ENCODE measurements around the gene TNFAIP8. TPM values are rescaled to one million over a fixed set of nuclear protein-coding genes. Genes with fewer than 3 reads are reported as not detected.

TNFAIP8 gene
- total RNA-seq, 2 donors from 2014 or later = 29.6 to 39.5 TPM

DNA sequence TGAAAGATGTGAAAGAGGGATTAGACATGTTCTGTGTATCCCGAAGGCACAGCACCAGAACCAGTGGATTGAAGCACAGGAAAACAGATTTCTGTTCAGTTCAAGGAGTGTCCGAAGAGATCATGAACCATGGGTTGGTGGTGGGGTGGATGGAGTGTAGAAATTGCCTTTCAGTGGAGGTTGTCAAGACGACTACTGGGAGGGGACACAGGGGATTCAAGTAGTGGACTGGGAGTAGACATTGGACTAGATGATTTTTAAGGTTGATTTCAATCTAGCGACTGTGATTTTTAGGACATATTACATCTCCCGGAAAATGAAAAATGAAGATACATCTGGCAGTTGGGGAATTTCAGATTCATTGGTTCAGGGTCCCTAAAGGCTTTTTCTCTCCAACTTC, 35.9 kb upstream of the TNFAIP8 start:
- Mint-ChIP-seq H3K9me3 (no peaks in the 10 kb centered on the region), H3K4me1 (peaks cover 37% of the 10 kb centered on the region), H3K36me3 (ENCODE audit: low read depth) (peaks cover 22% of the 10 kb centered on the region), H3K27me3 (ENCODE audit: insufficient read depth) (no peaks in the 10 kb centered on the region), H3K27ac (no peak overlapping the region), H3K4me3 (no peak overlapping the region)
- peaks cover 17% of the 10 kb centered on the region for H3K4me1 ChIP-seq (ENCODE audit: control insufficient read depth, insufficient read depth, low read length)
- H3K9me3 ChIP-seq (ENCODE audit: control insufficient read depth, low read length) = no peaks in the 10 kb centered on the region
- 95 to 100% methylated on average over 5 of the region's 5 CpGs for WGBS, 2 experiments (ENCODE audit: insufficient coverage in 1 of 2, insufficient read length in 1 of 2)
- TF ChIP-seq, protein P1, sequence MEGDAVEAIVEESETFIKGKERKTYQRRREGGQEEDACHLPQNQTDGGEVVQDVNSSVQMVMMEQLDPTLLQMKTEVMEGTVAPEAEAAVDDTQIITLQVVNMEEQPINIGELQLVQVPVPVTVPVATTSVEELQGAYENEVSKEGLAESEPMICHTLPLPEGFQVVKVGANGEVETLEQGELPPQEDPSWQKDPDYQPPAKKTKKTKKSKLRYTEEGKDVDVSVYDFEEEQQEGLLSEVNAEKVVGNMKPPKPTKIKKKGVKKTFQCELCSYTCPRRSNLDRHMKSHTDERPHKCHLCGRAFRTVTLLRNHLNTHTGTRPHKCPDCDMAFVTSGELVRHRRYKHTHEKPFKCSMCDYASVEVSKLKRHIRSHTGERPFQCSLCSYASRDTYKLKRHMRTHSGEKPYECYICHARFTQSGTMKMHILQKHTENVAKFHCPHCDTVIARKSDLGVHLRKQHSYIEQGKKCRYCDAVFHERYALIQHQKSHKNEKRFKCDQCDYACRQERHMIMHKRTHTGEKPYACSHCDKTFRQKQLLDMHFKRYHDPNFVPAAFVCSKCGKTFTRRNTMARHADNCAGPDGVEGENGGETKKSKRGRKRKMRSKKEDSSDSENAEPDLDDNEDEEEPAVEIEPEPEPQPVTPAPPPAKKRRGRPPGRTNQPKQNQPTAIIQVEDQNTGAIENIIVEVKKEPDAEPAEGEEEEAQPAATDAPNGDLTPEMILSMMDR (conservative IDR thresholded peaks at IDR 0.05) = no peak
- H3K36me3 ChIP-seq (ENCODE audit: control insufficient read depth, insufficient read depth, low read length) = peaks cover 6% of the 10 kb centered on the region
- H3K9ac ChIP-seq (ENCODE audit: extremely low read depth, low read length, poor library complexity, severe bottlenecking) = no peak overlapping the region
- no peak overlapping the region for H3K27ac ChIP-seq (ENCODE audit: low read depth, low read length)
- H3K27me3 ChIP-seq (ENCODE audit: control insufficient read depth, insufficient read depth, low read length, poor library complexity, severe bottlenecking) = no peaks in the 10 kb centered on the region
- DNase-seq = no peak
- H3K4me3 ChIP-seq (ENCODE audit: low read length) = no peak overlapping the region

DNA sequence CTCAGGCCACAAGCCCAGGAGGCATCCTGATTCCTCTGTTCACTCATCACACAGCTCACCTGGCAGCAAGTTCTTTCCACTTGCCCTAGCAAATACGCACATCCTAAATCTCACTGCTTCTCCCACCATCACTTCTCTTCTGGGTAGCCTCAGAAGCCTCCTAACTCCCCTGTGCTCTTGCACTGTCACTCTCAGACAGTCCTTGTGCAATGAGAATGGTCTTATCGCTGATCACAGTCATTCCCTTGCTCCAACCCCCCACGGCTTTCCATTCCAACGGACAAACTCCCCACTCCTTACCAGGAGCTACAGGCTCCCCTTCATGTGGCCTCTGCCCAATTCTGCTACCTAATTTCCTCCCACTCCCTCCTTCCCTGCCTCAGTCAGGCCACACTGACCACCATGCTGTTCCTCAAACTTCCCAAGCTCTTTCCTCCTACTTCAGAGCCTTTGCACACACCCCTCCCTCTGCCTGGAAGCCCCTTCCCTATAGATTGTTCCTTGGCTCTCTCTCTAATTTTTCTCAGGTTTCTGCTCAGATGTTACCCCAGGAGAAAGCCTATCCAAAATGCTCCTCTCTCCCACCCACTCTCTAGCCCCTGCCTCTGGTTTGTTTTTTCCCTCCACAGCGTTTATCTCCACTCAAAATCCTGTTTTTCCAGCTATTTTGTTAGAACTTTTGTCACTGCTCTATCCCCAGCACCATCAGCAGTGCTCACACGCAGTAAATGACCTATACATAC, 34.1 kb upstream of the TNFAIP8 start:
- H3K9me3 Mint-ChIP-seq = no peaks in the 10 kb centered on the region
- TF ChIP-seq, protein P1 (conservative IDR thresholded peaks at IDR 0.05) = no peak
- no peak overlapping the region for H3K27ac ChIP-seq (ENCODE audit: low read depth, low read length)

DNA sequence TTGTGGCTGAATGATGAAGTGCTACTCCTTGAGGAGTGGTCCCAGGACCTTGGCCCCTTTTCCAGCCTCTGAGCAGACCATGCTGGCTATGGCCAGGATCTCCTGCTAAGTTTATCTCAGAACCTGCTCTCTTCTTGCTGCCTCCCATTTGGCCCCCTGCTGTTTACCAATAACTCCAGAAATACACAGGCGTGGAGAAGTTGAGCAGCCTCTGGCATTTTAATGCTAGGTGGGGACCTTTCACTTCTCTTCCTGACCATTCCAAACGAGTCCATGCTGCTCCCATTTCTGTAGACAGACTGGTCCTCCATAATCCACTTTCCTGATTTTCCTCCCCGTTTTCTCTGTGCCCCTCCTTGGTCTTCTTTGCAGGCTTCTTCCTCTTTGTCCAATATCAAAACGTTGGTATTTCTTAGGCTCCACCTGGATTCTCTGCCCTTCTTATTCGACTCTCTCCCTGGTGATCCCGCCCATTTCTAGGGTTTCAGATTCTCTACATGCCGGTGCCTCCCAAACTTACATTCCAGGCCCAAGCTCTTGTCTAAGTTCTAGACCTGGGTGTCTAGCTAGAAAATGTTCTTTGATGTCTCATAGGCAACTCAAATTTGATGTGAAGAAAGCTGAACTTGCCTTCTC, 33.4 kb upstream of the TNFAIP8 start:
- Histone ChIP-seq H3K27me3 (ENCODE audit: control insufficient read depth, insufficient read depth, low read length, poor library complexity, severe bottlenecking) (no peaks in the 10 kb centered on the region), H3K9me3 (ENCODE audit: control insufficient read depth, low read length) (no peaks in the 10 kb centered on the region), H3K9ac (ENCODE audit: extremely low read depth, low read length, poor library complexity, severe bottlenecking) (no peak overlapping the region), H3K36me3 (ENCODE audit: control insufficient read depth, insufficient read depth, low read length) (peaks cover 6% of the 10 kb centered on the region), H3K4me3 (ENCODE audit: low read length) (no peak overlapping the region), H3K4me1 (ENCODE audit: control insufficient read depth, insufficient read depth, low read length) (peaks cover 7% of the 10 kb centered on the region), H3K27ac (ENCODE audit: low read depth, low read length) (no peak overlapping the region)
- DNase-seq = no peak
- peaks cover 52% of the 10 kb centered on the region for H3K4me1 Mint-ChIP-seq
- H3K27ac Mint-ChIP-seq = no peak overlapping the region
- TF ChIP-seq, protein P1 (conservative IDR thresholded peaks at IDR 0.05) = no peak
- H3K27me3 Mint-ChIP-seq (ENCODE audit: insufficient read depth) = no peaks in the 10 kb centered on the region
- WGBS, 2 experiments (ENCODE audit: insufficient coverage in 1 of 2, insufficient read length in 1 of 2) = 81 to 82% methylated on average over 4 to 7 of the region's 7 CpGs
- no peaks in the 10 kb centered on the region for H3K9me3 Mint-ChIP-seq
- H3K36me3 Mint-ChIP-seq (ENCODE audit: low read depth) = peaks cover 16% of the 10 kb centered on the region
- no peak overlapping the region for H3K4me3 Mint-ChIP-seq

More for the DNA sequence above, 34.1 kb upstream of the TNFAIP8 start:
- H3K4me3 ChIP-seq (ENCODE audit: low read length) = no peak overlapping the region
- peaks cover 11% of the 10 kb centered on the region for H3K4me1 ChIP-seq (ENCODE audit: control insufficient read depth, insufficient read depth, low read length)
- Mint-ChIP-seq H3K27me3 (ENCODE audit: insufficient read depth) (no peaks in the 10 kb centered on the region), H3K4me3 (no peak overlapping the region), H3K4me1 (peaks cover 49% of the 10 kb centered on the region), H3K27ac (peak overlapping the region; percentile 2), H3K36me3 (ENCODE audit: low read depth) (peaks cover 16% of the 10 kb centered on the region)
- no peak for DNase-seq
- 82 to 90% methylated on average over 3 to 6 of the region's 6 CpGs for WGBS, 2 experiments (ENCODE audit: insufficient coverage in 1 of 2, insufficient read length in 1 of 2)
- H3K27me3 ChIP-seq (ENCODE audit: control insufficient read depth, insufficient read depth, low read length, poor library complexity, severe bottlenecking) = no peaks in the 10 kb centered on the region
- H3K9me3 ChIP-seq (ENCODE audit: control insufficient read depth, low read length) = no peaks in the 10 kb centered on the region
- H3K36me3 ChIP-seq (ENCODE audit: control insufficient read depth, insufficient read depth, low read length) = peaks cover 6% of the 10 kb centered on the region
- no peak overlapping the region for H3K9ac ChIP-seq (ENCODE audit: extremely low read depth, low read length, poor library complexity, severe bottlenecking)
